ENCODE results near the gene CCDC90B.

CCDC90B gene

GRCh38 chr11:83249445-83249844 lies 36.7 kb downstream of the CCDC90B start:
- H3K4me1 Mint-ChIP-seq (ENCODE audit: low read depth in 2 of 2) = no peaks in the 10 kb centered on the region
- ATAC-seq (replicated peaks) = no peak
- H3K27ac Mint-ChIP-seq = no peak overlapping the region
- H3K4me3 Mint-ChIP-seq = no peak overlapping the region
- H3K9me3 Mint-ChIP-seq = no peaks in the 10 kb centered on the region
- H3K36me3 Mint-ChIP-seq (ENCODE audit: insufficient read depth) = no peaks in the 10 kb centered on the region
- no peak for DNase-seq
- no peaks in the 10 kb centered on the region for H3K27me3 Mint-ChIP-seq

- ATAC-seq (replicated peaks) = no peak
- no peak for DNase-seq
- no peaks in the 10 kb centered on the region for H3K4me1 Mint-ChIP-seq (ENCODE audit: low read depth in 2 of 2)
- no peaks in the 10 kb centered on the region for H3K36me3 Mint-ChIP-seq (ENCODE audit: insufficient read depth)
- no peak overlapping the region for H3K4me3 Mint-ChIP-seq
- no peak overlapping the region for H3K27ac Mint-ChIP-seq
- H3K27me3 Mint-ChIP-seq = no peaks in the 10 kb centered on the region
- H3K9me3 Mint-ChIP-seq = no peaks in the 10 kb centered on the region
These were observed 44.7 kb downstream of the CCDC90B start for GRCh38 chr11:83241291-83241946.

GRCh38 chr11:83238111-83238510 lies 48.1 kb downstream of the CCDC90B start:
- H3K9me3 Mint-ChIP-seq = no peaks in the 10 kb centered on the region
- DNase-seq = no peak

GRCh38 chr11:83235825-83236224 lies 50.3 kb downstream of the CCDC90B start:
- no peak overlapping the region for H3K27ac Mint-ChIP-seq
- no peaks in the 10 kb centered on the region for H3K27me3 Mint-ChIP-seq
- no peak for ATAC-seq (replicated peaks)

More at GRCh38 chr11:83238111-83238510, 48.1 kb downstream of the CCDC90B start:
- ATAC-seq (replicated peaks) = no peak
- Mint-ChIP-seq H3K27ac (no peak overlapping the region), H3K4me1 (ENCODE audit: low read depth in 2 of 2) (no peaks in the 10 kb centered on the region), H3K4me3 (no peak overlapping the region), H3K27me3 (no peaks in the 10 kb centered on the region), H3K36me3 (ENCODE audit: insufficient read depth) (no peaks in the 10 kb centered on the region)

GRCh38 chr11:83223457-83223856 lies 62.7 kb downstream of the CCDC90B start:
- no peak overlapping the region for H3K4me3 Mint-ChIP-seq
- H3K27me3 Mint-ChIP-seq = no peaks in the 10 kb centered on the region
- no peaks in the 10 kb centered on the region for H3K36me3 Mint-ChIP-seq (ENCODE audit: insufficient read depth)
- no peaks in the 10 kb centered on the region for H3K4me1 Mint-ChIP-seq (ENCODE audit: low read depth in 2 of 2)
- no peaks in the 10 kb centered on the region for H3K9me3 Mint-ChIP-seq
- H3K27ac Mint-ChIP-seq = no peak overlapping the region
- DNase-seq (no peak), ATAC-seq (replicated peaks) (no peak)

More at GRCh38 chr11:83235825-83236224, 50.3 kb downstream of the CCDC90B start:
- H3K4me1 Mint-ChIP-seq (ENCODE audit: low read depth in 2 of 2) = no peaks in the 10 kb centered on the region
- H3K36me3 Mint-ChIP-seq (ENCODE audit: insufficient read depth) = no peaks in the 10 kb centered on the region
- H3K9me3 Mint-ChIP-seq = no peaks in the 10 kb centered on the region
- no peak for DNase-seq
- no peak overlapping the region for H3K4me3 Mint-ChIP-seq

- Mint-ChIP-seq H3K27me3 (no peaks in the 10 kb centered on the region), H3K27ac (no peak overlapping the region)
These were observed 63.7 kb downstream of the CCDC90B start for GRCh38 chr11:83222499-83222898.

GRCh38 chr11:83221694-83222093 lies 64.5 kb downstream of the CCDC90B start:
- no peak for ATAC-seq (replicated peaks)
- H3K27me3 Mint-ChIP-seq = no peaks in the 10 kb centered on the region
- H3K9me3 Mint-ChIP-seq = no peaks in the 10 kb centered on the region
- no peak for DNase-seq
- H3K36me3 Mint-ChIP-seq (ENCODE audit: insufficient read depth) = no peaks in the 10 kb centered on the region
- H3K4me1 Mint-ChIP-seq (ENCODE audit: low read depth in 2 of 2) = no peaks in the 10 kb centered on the region
- H3K27ac Mint-ChIP-seq = no peak overlapping the region
- no peak overlapping the region for H3K4me3 Mint-ChIP-seq

More at GRCh38 chr11:83222499-83222898, 63.7 kb downstream of the CCDC90B start:
- no peak overlapping the region for H3K4me3 Mint-ChIP-seq
- DNase-seq = no peak
- H3K36me3 Mint-ChIP-seq (ENCODE audit: insufficient read depth) = no peaks in the 10 kb centered on the region
- H3K9me3 Mint-ChIP-seq = no peaks in the 10 kb centered on the region
- H3K4me1 Mint-ChIP-seq (ENCODE audit: low read depth in 2 of 2) = no peaks in the 10 kb centered on the region
- no peak for ATAC-seq (replicated peaks)

- Mint-ChIP-seq H3K4me1 (ENCODE audit: low read depth in 2 of 2) (no peaks in the 10 kb centered on the region), H3K36me3 (ENCODE audit: insufficient read depth) (no peaks in the 10 kb centered on the region), H3K27ac (no peak overlapping the region), H3K9me3 (no peaks in the 10 kb centered on the region), H3K4me3 (no peak overlapping the region), H3K27me3 (no peaks in the 10 kb centered on the region)
- no peak for DNase-seq
- no peak for ATAC-seq (replicated peaks)
These were observed 65.9 kb downstream of the CCDC90B start for GRCh38 chr11:83220260-83220659.

GRCh38 chr11:83219095-83219494 lies 67.1 kb downstream of the CCDC90B start:
- Mint-ChIP-seq H3K27ac (no peak overlapping the region), H3K9me3 (no peaks in the 10 kb centered on the region), H3K36me3 (ENCODE audit: insufficient read depth) (peaks cover 3% of the 10 kb centered on the region), H3K27me3 (no peaks in the 10 kb centered on the region), H3K4me1 (ENCODE audit: low read depth in 2 of 2) (no peaks in the 10 kb centered on the region), H3K4me3 (no peak overlapping the region)
- no peak for ATAC-seq (replicated peaks)
- DNase-seq = no peak

Measured in effector memory CD8-positive, alpha-beta T cell (primary cell).